K562 (cell line): ENCODE measurements around the gene GMDS. TPM values are rescaled to one million over a fixed set of nuclear protein-coding genes. Genes with fewer than 3 reads are reported as not detected.

ENCODE experiments used
- ATAC-seq: fragments of 200-7000 bp; cut with Tn5 transposase; 3 replicates; pipeline ENCODE4 v1.9.1; 2020; ENCODE audit warnings: moderate library complexity
- BruUV-seq: library from RNA; stranded (reverse); fragments of 400-500 nt; replicated peaks from 2 replicates; lab custom pipeline; 2021; lab: Mats Ljungman, UMichigan
- CTCF ChIA-PET: fragments of 300-600 bp; formaldehyde crosslinking; extraction: SDS; loops from one replicate; lab custom pipeline; 2021; ENCODE audit warnings: low intra/inter-chr PET ratio; lab: Yijun Ruan, JAX
- POLR2A ChIA-PET: fragments of 300-600, 350-650 bp; sonication (Branson Sonifier 250); formaldehyde crosslinking; extraction: SDS; loops from one replicate; lab custom pipeline; 2021; ENCODE audit warnings: antibody characterized with exemption, inconsistent platforms; lab: Yijun Ruan, JAX
- DNase-seq, 4 experiments: peaks; one replicate each; pipeline versions ENCODE4 v3.0.0 to v3.0.0-alpha.2; 2011 to 2018; ENCODE audit warnings: low spot score in 3 of 4, mixed read lengths in 3 of 4; ENCODE audit errors: extremely low read depth in 1 of 4
- FAIRE-seq: peaks from 2 replicates; lab custom pipeline; 2011; peaks lifted over from hg19 to GRCh38; lab: Jason Lieb, UNC
- H2AFZ ChIP-seq: 2 replicates; pipeline ENCODE4 v1.6.0; 2011; ENCODE audit warnings: low read depth, low read length, control low read depth, inconsistent platforms
- H3K27ac ChIP-seq: fragments of 200-600 bp; 3 replicates; pipeline ENCODE4 v1.8.0; 2011; ENCODE audit warnings: low read depth, mild to moderate bottlenecking, control low read depth, inconsistent platforms, low read length, moderate library complexity, mixed read lengths; ENCODE audit errors: extremely low read depth
- H3K27me3 ChIP-seq, 2 experiments: fragments of 300-600 bp in 1 of 2; 2 replicates in 1 of 2; 3 replicates in 1 of 2; pipeline versions ENCODE4 v1.6.0 to v1.8.0; 2011; ENCODE audit warnings: inconsistent platforms in 2 of 2, low read length in 2 of 2, mild to moderate bottlenecking in 1 of 2, mixed read lengths in 1 of 2, moderate library complexity in 1 of 2; ENCODE audit not compliant: control insufficient read depth in 2 of 2, insufficient read depth in 2 of 2
- H3K36me3 ChIP-seq: fragments of 300-600 bp; 3 replicates; pipeline ENCODE4 v1.8.0; 2011; ENCODE audit warnings: mild to moderate bottlenecking, low read length, inconsistent platforms; ENCODE audit not compliant: control insufficient read depth, insufficient read depth
- H3K4me1 ChIP-seq, 2 experiments: fragments of 200-600 bp in 1 of 2; replicated peaks in 1 of 2; 2 replicates in 1 of 2; 3 replicates in 1 of 2; pipeline versions ENCODE4 v1.5.1 to v1.8.0; 2011; ENCODE audit warnings: inconsistent platforms in 2 of 2, low read length in 2 of 2, mild to moderate bottlenecking in 1 of 2, mixed read lengths in 1 of 2, moderate library complexity in 1 of 2; ENCODE audit not compliant: control insufficient read depth in 2 of 2, insufficient read depth in 2 of 2
- H3K4me2 ChIP-seq: 2 replicates; pipeline ENCODE4 v1.6.1; 2011; ENCODE audit warnings: low read length, control low read depth, inconsistent platforms, mixed read lengths; ENCODE audit not compliant: insufficient read depth
- H3K4me3 ChIP-seq: fragments of 200-600 bp; sonication (generic), shearing (Covaris generic); 2 replicates; pipeline ENCODE4 v1.5.1; 2016; ENCODE audit warnings: control low read depth, inconsistent platforms
- H3K79me2 ChIP-seq: fragments of 200-600 bp; 3 replicates; pipeline ENCODE4 v1.8.0; 2011; ENCODE audit warnings: low read length, inconsistent platforms; ENCODE audit not compliant: control insufficient read depth, insufficient read depth
- H3K9ac ChIP-seq, 2 experiments: 2 replicates each; pipeline versions ENCODE4 v1.6.0 to v1.6.1; 2011; ENCODE audit warnings: low read depth in 2 of 2, low read length in 2 of 2, control low read depth in 1 of 2, inconsistent platforms in 1 of 2, mild to moderate bottlenecking in 1 of 2, mixed read lengths in 1 of 2; ENCODE audit not compliant: insufficient read depth in 1 of 2
- H3K9me1 ChIP-seq: one replicate; pipeline ENCODE4 v1.6.0; 2011; ENCODE audit warnings: inconsistent platforms, mild to moderate bottlenecking, low read length, moderate library complexity; ENCODE audit not compliant: control insufficient read depth, insufficient read depth
- H3K9me3 ChIP-seq: replicated peaks from 2 replicates; pipeline ENCODE4 v1.5.1; 2011; ENCODE audit warnings: low read depth, low read length, inconsistent platforms; ENCODE audit not compliant: control insufficient read depth, insufficient read depth
- H4K20me1 ChIP-seq: replicated peaks from 2 replicates; pipeline ENCODE4 v1.6.1; 2011; ENCODE audit warnings: low read length, inconsistent platforms, mixed read lengths; ENCODE audit not compliant: control insufficient read depth, insufficient read depth
- CAMTA2 ChIP-seq: fragments of 250-450 bp; sonication (Bioruptor Pico); conservative IDR thresholded peaks from 2 replicates; pipeline ENCODE4 v1.5.1; 2022
- CBX2 ChIP-seq: fragments of 200-600 bp; sonication (generic); IDR thresholded peaks from one replicate; pipeline ENCODE4 v1.6.1; 2012; ENCODE audit warnings: mild to moderate bottlenecking, low read length, inconsistent platforms; ENCODE audit not compliant: insufficient read depth, poor library complexity, severe bottlenecking
- HIVEP1 ChIP-seq: fragments of 250-450 bp; sonication (Bioruptor Pico); IDR thresholded peaks from 2 replicates; pipeline ENCODE4 v1.4.0; 2020; ENCODE audit warnings: mild to moderate bottlenecking
- OTX1 ChIP-seq: fragments of 450-650 bp; formaldehyde crosslinking; IDR thresholded peaks from 2 replicates; pipeline ENCODE4 v1.4.0; 2022; ENCODE audit warnings: mild to moderate bottlenecking
- PCBP2 ChIP-seq: fragments of 200-400 bp; formaldehyde crosslinking; IDR thresholded peaks from 2 replicates; pipeline ENCODE4 v1.6.1; 2018; ENCODE audit warnings: low read length, low read depth, mild to moderate bottlenecking, moderate library complexity; ENCODE audit not compliant: poor library complexity, severe bottlenecking
- ZNF121 ChIP-seq: sonication (generic); formaldehyde crosslinking; conservative IDR thresholded peaks from 2 replicates; pipeline ENCODE4 v1.8.0; 2022; ENCODE audit warnings: missing genetic modification reagents
- ZNF707 ChIP-seq: fragments of 250-450 bp; sonication (Bioruptor Pico); conservative IDR thresholded peaks from 2 replicates; pipeline ENCODE4 v1.8.0; 2022; ENCODE audit warnings: inconsistent platforms, mild to moderate bottlenecking, moderate library complexity
- WGBS: fragments of 100-300 bp; shearing (Covaris generic); methylation state at CpG from one replicate; pipeline ENCODE4 v1.1.6; 2016; ENCODE audit warnings: low coverage, mixed read lengths; ENCODE audit not compliant: insufficient coverage; ENCODE audit errors: missing lambda C conversion rate; 5-methylcytosine and 5-hydroxymethylcytosine counted together
- in situ Hi-C: fragments of 300-500 bp; cut with MboI; formaldehyde crosslinking; loops from 4 replicates; pipeline ENCODE4 v1.15.0; 2018; ENCODE audit warnings: inconsistent platforms, mixed read lengths
- intact Hi-C: fragments of 100-400 bp; cut with micrococcal nuclease; formaldehyde crosslinking; loops from 2 replicates; pipeline ENCODE4 v1.14.2; 2022
- polyA plus RNA-seq, 8 experiments: library from polyadenylated mRNA; depleted of rRNA in 4 of 8; stranded (reverse) in 5 of 8; unstranded in 3 of 8; fragments of >200 nt; fragmentation: Nextera tagmentation in 2 of 8; fragmentation: Illumina TruSeq in 1 of 8; extraction: Ambion mirVana in 2 of 8; extraction: Trizol in 1 of 8; gene quantifications; 2 replicates each; pipeline versions ENCODE4 v1.2.1 to v1.2.3, GENCODE V29; 2011 to 2014; ENCODE audit warnings: inconsistent platforms in 1 of 8, missing spikeins in 1 of 8
- total RNA-seq, 7 experiments: library from RNA; depleted of rRNA in 6 of 7; stranded (reverse); fragments of >200 nt in 6 of 7; fragmentation: Illumina TruSeq in 2 of 7; extraction: Trizol in 2 of 7; gene quantifications; 2 replicates each; pipeline versions ENCODE4 v1.2.1 to v1.2.3, GENCODE V29; 2011 to 2021; ENCODE audit warnings: low replicate concordance in 1 of 7
- TF ChIP-seq, protein P1 (sequence below): fragments of 250-450 bp; sonication (Bioruptor Pico); IDR thresholded peaks from 2 replicates; pipeline ENCODE4 v1.9.0; 2021; ENCODE audit warnings: mild to moderate bottlenecking, inconsistent platforms
- TF ChIP-seq, protein P2 (sequence below): sonication (generic); formaldehyde crosslinking; IDR thresholded peaks from 2 replicates; pipeline ENCODE4 v1.8.0; 2022; ENCODE audit warnings: mild to moderate bottlenecking, missing genetic modification reagents

GMDS gene
- total and polyA plus RNA-seq, 9 of the 15 experiments (the other 6 are each of a cell fraction or from before 2014, with no cell fraction given): 0.48 to 31.8 (median 13.4) TPM

DNA sequence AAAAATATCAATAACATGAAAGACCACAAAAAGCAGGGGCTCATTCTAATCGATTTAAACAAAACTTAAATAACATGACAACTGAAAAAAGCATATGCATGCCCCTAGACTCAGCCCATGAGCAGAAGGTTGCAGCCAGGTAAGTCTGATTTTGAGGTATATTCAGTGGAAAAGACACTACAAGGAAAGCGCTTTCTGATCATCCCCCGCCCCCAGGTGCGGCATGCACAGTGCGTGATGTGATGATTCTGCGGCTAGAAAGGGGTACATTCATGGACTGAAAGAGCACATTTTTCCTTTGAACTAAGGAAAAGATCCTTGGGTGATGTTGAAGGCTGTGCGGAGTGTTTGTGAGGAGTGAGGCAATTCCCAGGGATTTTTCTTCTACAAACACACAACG lies 652.6 kb downstream of the GMDS start:
- Histone ChIP-seq H3K9me1 (no peaks in the 10 kb centered on the region), H3K27ac (no peak overlapping the region), H3K4me2 (no peak overlapping the region), H3K9me3 (no peaks in the 10 kb centered on the region), H3K79me2 (no peaks in the 10 kb centered on the region), H3K36me3 (no peaks in the 10 kb centered on the region), H3K4me1 (peaks cover 0 to 7% of the 10 kb centered on the region in 2 experiments; a peak in 1 of 5 replicates), H2AFZ (no peak overlapping the region), H3K9ac (no peak overlapping the region), H4K20me1 (peaks cover 3% of the 10 kb centered on the region; the same call in 1 of the 2 replicates), H3K27me3 (peaks cover 21 to 69% of the 10 kb centered on the region in 2 experiments), H3K4me3 (no peak overlapping the region)
- ChIA-PET CTCF (no interaction called here), POLR2A (interaction anchor here (0.6 to 0.8 kb wide), 2 partner anchors 11 to 180 kb away, joined by 3 to 4 read pairs; no protein-coding TSS in a partner anchor)
- no TSS peak for BruUV-seq
- WGBS: 5% methylated on average over 8 of the region's 8 CpGs
- TF ChIP-seq PCBP2 (no peak), CBX2 (no peak), CAMTA2 (no peak)
- ATAC-seq: no peak
- FAIRE-seq: no peak
- in situ Hi-C loops: loop anchor here (5.0 to 10.0 kb wide), 2 partner anchors 762 to 1029 kb away; no protein-coding TSS in a partner anchor
- DNase-seq: no peak
- intact Hi-C loops: no loop called here

DNA sequence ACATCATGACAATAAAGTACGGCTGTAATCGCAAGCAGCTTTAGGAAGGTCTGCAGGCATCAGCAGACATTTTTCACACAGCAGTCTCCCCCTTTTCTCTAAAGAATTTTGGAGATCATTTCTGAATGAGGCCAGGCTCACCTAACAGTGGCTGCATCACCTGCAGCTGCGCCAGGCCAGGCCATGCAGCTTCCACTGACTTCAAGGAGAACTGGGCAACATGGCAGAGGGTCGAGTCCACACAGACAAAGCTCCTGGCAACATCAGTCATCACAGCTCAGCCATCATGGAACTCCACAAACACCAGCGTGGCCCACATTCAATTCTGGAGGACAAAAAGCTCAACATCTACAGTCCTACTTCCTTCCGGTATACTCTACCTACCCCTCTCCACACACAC lies 653.5 kb downstream of the GMDS start:
- Histone ChIP-seq H4K20me1 (peaks cover 3% of the 10 kb centered on the region; the same call in 1 of the 2 replicates), H3K4me1 (peaks cover 0 to 7% of the 10 kb centered on the region in 2 experiments; a peak in 1 of 5 replicates), H3K27ac (no peak overlapping the region), H3K9me3 (no peaks in the 10 kb centered on the region), H3K4me3 (no peak overlapping the region), H3K9me1 (no peaks in the 10 kb centered on the region), H2AFZ (no peak overlapping the region), H3K79me2 (no peaks in the 10 kb centered on the region), H3K36me3 (no peaks in the 10 kb centered on the region), H3K9ac (no peak overlapping the region), H3K27me3 (peaks cover 26 to 69% of the 10 kb centered on the region in 2 experiments), H3K4me2 (no peak overlapping the region)
- 1% methylated on average over 6 of the region's 6 CpGs for WGBS
- ChIA-PET POLR2A (interaction anchor here (0.6 to 0.8 kb wide), 2 partner anchors 11 to 17 kb away, joined by 3 to 4 read pairs; no protein-coding TSS in a partner anchor), CTCF (no interaction called here)
- ATAC-seq (no peak), DNase-seq (no peak), FAIRE-seq (no peak)
- intact Hi-C loops: no loop called here
- in situ Hi-C loops: loop anchor here (5.0 to 10.0 kb wide), 2 partner anchors 763 to 1030 kb away; no protein-coding TSS in a partner anchor
- BruUV-seq: no TSS peak
- TF ChIP-seq ZNF121 (CRISPR knock-in tag) (no peak), OTX1 (CRISPR knock-in tag) (no peak), HIVEP1 (CRISPR knock-in tag) (no peak), ZNF707 (CRISPR knock-in tag) (no peak)
- TF ChIP-seq, protein P1, sequence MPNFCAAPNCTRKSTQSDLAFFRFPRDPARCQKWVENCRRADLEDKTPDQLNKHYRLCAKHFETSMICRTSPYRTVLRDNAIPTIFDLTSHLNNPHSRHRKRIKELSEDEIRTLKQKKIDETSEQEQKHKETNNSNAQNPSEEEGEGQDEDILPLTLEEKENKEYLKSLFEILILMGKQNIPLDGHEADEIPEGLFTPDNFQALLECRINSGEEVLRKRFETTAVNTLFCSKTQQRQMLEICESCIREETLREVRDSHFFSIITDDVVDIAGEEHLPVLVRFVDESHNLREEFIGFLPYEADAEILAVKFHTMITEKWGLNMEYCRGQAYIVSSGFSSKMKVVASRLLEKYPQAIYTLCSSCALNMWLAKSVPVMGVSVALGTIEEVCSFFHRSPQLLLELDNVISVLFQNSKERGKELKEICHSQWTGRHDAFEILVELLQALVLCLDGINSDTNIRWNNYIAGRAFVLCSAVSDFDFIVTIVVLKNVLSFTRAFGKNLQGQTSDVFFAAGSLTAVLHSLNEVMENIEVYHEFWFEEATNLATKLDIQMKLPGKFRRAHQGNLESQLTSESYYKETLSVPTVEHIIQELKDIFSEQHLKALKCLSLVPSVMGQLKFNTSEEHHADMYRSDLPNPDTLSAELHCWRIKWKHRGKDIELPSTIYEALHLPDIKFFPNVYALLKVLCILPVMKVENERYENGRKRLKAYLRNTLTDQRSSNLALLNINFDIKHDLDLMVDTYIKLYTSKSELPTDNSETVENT (CRISPR knock-in tag): no peak
- TF ChIP-seq, protein P2, sequence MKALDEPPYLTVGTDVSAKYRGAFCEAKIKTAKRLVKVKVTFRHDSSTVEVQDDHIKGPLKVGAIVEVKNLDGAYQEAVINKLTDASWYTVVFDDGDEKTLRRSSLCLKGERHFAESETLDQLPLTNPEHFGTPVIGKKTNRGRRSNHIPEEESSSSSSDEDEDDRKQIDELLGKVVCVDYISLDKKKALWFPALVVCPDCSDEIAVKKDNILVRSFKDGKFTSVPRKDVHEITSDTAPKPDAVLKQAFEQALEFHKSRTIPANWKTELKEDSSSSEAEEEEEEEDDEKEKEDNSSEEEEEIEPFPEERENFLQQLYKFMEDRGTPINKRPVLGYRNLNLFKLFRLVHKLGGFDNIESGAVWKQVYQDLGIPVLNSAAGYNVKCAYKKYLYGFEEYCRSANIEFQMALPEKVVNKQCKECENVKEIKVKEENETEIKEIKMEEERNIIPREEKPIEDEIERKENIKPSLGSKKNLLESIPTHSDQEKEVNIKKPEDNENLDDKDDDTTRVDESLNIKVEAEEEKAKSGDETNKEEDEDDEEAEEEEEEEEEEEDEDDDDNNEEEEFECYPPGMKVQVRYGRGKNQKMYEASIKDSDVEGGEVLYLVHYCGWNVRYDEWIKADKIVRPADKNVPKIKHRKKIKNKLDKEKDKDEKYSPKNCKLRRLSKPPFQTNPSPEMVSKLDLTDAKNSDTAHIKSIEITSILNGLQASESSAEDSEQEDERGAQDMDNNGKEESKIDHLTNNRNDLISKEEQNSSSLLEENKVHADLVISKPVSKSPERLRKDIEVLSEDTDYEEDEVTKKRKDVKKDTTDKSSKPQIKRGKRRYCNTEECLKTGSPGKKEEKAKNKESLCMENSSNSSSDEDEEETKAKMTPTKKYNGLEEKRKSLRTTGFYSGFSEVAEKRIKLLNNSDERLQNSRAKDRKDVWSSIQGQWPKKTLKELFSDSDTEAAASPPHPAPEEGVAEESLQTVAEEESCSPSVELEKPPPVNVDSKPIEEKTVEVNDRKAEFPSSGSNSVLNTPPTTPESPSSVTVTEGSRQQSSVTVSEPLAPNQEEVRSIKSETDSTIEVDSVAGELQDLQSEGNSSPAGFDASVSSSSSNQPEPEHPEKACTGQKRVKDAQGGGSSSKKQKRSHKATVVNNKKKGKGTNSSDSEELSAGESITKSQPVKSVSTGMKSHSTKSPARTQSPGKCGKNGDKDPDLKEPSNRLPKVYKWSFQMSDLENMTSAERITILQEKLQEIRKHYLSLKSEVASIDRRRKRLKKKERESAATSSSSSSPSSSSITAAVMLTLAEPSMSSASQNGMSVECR (CRISPR knock-in tag): no peak
